ENCODE measurements around the gene RRP12. TPM values are rescaled to one million over a fixed set of nuclear protein-coding genes. Genes with fewer than 3 reads are reported as not detected.
"Not testable (repeated sequence)": the region's sequence is repeated elsewhere in the genome, so short reads cannot be mapped to it uniquely, and the experiment has no call there.

Gene RRP12
- total and polyA plus RNA-seq, 3 experiments from 2014 or later = 11.6 to 111 (median 102) TPM

- no peaks in the 10 kb centered on the region for H3K9me3 Mint-ChIP-seq
- H3K4me1 Mint-ChIP-seq = peaks cover under 1 to 1% (median under 1%) of the 10 kb centered on the region in 3 donors
- Histone ChIP-seq H3K27ac (ENCODE audit: low read depth, low read length) (no peak overlapping the region), H3K27me3 (ENCODE audit: insufficient read depth, low read length, poor library complexity, severe bottlenecking) (no peaks in the 10 kb centered on the region), H3K9me3 (ENCODE audit: low read length) (no peaks in the 10 kb centered on the region), H3K4me3 (ENCODE audit: low read length) (no peak overlapping the region), H3K4me1 (ENCODE audit: insufficient read depth, low read length) (no peaks in the 10 kb centered on the region), H3K36me3 (ENCODE audit: insufficient read depth, low read length) (peaks cover 49% of the 10 kb centered on the region)
- H3K27ac Mint-ChIP-seq = peak overlapping the region in 2 of 8 donors; percentile 46 to 51
- H3K4me3 Mint-ChIP-seq = no peak overlapping the region
- no peaks in the 10 kb centered on the region for H3K27me3 Mint-ChIP-seq
- peaks cover 0 to 85% (median 9%) of the 10 kb centered on the region in 3 donors for H3K36me3 Mint-ChIP-seq
- no peak for DNase-seq
- ChIA-PET POLR2A (no interaction called here), CTCF (no interaction called here)
These were observed 33.4 kb upstream of the RRP12 start for GRCh38 chr10:97434557-97434956.

DNA sequence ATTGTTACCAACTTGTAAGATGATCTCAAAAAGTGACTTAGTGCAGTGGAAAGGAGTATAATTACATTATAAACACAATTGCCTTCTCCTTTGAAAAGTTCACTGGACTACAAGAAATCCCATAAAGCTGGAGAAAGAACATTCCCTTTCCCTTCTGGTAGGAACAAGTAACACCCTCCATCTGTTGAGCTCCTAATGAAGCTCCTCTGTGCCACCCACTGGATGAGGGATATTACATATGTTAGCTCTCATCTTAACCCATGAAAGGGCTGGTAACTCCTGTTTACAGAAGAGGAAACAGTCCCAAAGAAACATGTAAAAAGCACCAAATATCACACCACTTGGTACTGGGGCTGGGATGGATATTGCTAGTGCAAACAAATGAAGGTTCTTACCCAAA, 32.9 kb upstream of the RRP12 start:
- H3K36me3 Mint-ChIP-seq = peaks cover 0 to 86% (median 8%) of the 10 kb centered on the region in 3 donors
- no peaks in the 10 kb centered on the region for H3K27me3 Mint-ChIP-seq

DNA sequence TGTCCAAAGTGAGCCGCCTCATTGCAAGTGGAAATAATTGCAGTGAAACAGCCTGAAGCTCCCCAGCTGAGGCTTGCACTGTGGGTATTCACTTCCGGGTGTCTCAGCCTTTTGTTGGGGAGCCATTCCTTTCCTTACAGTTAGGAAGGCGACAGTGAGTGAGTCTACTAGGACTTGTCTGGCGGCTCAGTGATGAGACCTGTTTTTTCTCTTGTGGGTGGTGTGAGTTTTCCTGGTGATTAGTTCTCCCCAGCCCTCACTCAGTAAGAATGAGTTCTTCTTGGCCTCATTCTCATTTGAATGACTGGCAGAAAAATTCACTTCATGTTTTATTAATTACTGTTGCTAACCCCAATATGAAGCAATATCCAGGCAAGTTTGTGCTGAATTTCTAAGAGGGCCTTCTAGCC, 27.4 kb upstream of the RRP12 start:
- Mint-ChIP-seq H3K4me3 (peak overlapping the region; percentile 78 to 92 (median 84)), H3K9me3 (peaks cover 0 to 2% (median 0%) of the 10 kb centered on the region in 5 donors), H3K27me3 (peaks cover 0 to 3% of the 10 kb centered on the region in 2 donors), H3K27ac (peak overlapping the region; percentile 88 to 97 (median 92)), H3K4me1 (peaks cover 30 to 42% (median 34%) of the 10 kb centered on the region in 3 donors), H3K36me3 (peaks cover 0 to 48% (median 5%) of the 10 kb centered on the region in 3 donors)
- peaks cover 27% of the 10 kb centered on the region for H3K4me1 ChIP-seq (ENCODE audit: insufficient read depth, low read length)
- peak in 1 of 5 donors; percentile 27 for DNase-seq
- no peaks in the 10 kb centered on the region for H3K9me3 ChIP-seq (ENCODE audit: low read length)
- H3K36me3 ChIP-seq (ENCODE audit: insufficient read depth, low read length) = peaks cover 22% of the 10 kb centered on the region
- H3K4me3 ChIP-seq (ENCODE audit: low read length) = peak overlapping the region; percentile 40
- ChIA-PET POLR2A (interaction anchor here (1.3 kb wide), 1 partner anchor 28 kb away, joined by 3 read pairs; the partner anchor contains the start of gene RRP12), CTCF (interaction anchor here (1.0 kb wide), 1 partner anchor 14 kb away, joined by 3 read pairs; no protein-coding TSS in a partner anchor)
- no peaks in the 10 kb centered on the region for H3K27me3 ChIP-seq (ENCODE audit: insufficient read depth, low read length, poor library complexity, severe bottlenecking)
- peak overlapping the region; percentile 91 for H3K27ac ChIP-seq (ENCODE audit: low read depth, low read length)

More for the DNA sequence above, 32.9 kb upstream of the RRP12 start:
- H3K27ac Mint-ChIP-seq = no peak overlapping the region
- H3K4me3 Mint-ChIP-seq = no peak overlapping the region
- CTCF ChIA-PET = no interaction called here
- Histone ChIP-seq H3K9me3 (ENCODE audit: low read length) (no peaks in the 10 kb centered on the region), H3K27me3 (ENCODE audit: insufficient read depth, low read length, poor library complexity, severe bottlenecking) (no peaks in the 10 kb centered on the region), H3K4me3 (ENCODE audit: low read length) (no peak overlapping the region), H3K36me3 (ENCODE audit: insufficient read depth, low read length) (peaks cover 52% of the 10 kb centered on the region), H3K27ac (ENCODE audit: low read depth, low read length) (no peak overlapping the region), H3K4me1 (ENCODE audit: insufficient read depth, low read length) (no peaks in the 10 kb centered on the region)
- no peaks in the 10 kb centered on the region for H3K9me3 Mint-ChIP-seq
- peaks cover 4 to 6% (median 6%) of the 10 kb centered on the region in 3 donors for H3K4me1 Mint-ChIP-seq
- POLR2A ChIA-PET = no interaction called here
- no peak for DNase-seq

- Mint-ChIP-seq H3K27ac (peak overlapping the region; percentile 88 to 97 (median 94)), H3K27me3 (peaks cover 0 to 3% of the 10 kb centered on the region in 2 donors), H3K4me1 (peaks cover 34 to 50% (median 41%) of the 10 kb centered on the region in 3 donors), H3K36me3 (peaks cover 0 to 47% (median 7%) of the 10 kb centered on the region in 3 donors), H3K4me3 (peak overlapping the region; percentile 89 to 96 (median 92)), H3K9me3 (peaks cover 0 to 2% (median 0%) of the 10 kb centered on the region in 5 donors)
- Histone ChIP-seq H3K27ac (ENCODE audit: low read depth, low read length) (peak overlapping the region; percentile 91), H3K4me1 (ENCODE audit: insufficient read depth, low read length) (peaks cover 27% of the 10 kb centered on the region), H3K9me3 (ENCODE audit: low read length) (no peaks in the 10 kb centered on the region), H3K4me3 (ENCODE audit: low read length) (peak overlapping the region; percentile 92), H3K27me3 (ENCODE audit: insufficient read depth, low read length, poor library complexity, severe bottlenecking) (no peaks in the 10 kb centered on the region), H3K36me3 (ENCODE audit: insufficient read depth, low read length) (peaks cover 22% of the 10 kb centered on the region)
- DNase-seq = no peak
- CTCF ChIA-PET = interaction anchor here (0.9 to 1.5 kb wide), 3 partner anchors 13 to 26 kb away, joined by 3 to 8 read pairs (median 3); no protein-coding TSS in a partner anchor
- POLR2A ChIA-PET = interaction anchor here (0.6 to 1.3 kb wide), 2 partner anchors 18 to 27 kb away, joined by 3 read pairs; partner anchors contain the start of gene RRP12
These were observed 26.5 kb upstream of the RRP12 start for GRCh38 chr10:97427571-97428179.

DNA sequence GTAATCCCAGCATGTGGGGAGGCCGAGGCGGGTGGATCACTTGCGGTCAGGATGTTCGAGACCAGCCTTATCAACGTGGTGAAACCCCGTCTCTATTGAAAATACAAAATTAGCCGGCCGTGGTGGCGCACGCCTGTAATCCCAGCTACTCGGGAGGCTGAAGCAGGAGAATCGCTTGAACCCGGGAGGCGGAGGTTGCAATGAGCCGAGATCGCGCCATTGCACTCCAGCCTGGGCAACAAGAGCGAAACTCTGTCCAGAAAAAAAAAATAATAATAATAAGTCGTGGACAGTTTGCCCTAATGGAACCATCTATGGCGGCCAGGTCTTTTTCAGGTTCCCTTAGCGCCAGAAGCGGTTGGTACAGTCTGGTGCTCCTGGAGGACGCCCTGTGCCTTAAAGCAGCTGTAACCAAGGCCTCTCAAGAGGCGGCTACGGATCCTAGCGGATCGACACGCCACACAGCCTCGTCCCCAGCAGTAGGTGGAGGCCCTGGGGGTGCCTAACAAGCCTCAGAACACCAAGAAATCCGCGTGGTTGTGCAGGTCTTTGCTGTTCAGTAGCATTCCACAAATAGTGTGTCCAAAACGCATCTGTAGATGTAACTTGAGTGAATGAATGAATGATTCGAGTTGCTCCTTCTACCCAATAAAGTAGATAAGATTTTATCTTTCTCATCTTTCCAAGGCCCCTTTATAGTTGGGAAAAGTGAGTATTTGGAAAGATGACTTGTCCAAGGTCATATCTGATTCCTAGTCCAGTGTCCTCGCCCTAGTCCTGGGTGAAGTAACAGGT, 25.8 kb upstream of the RRP12 start:
- Histone ChIP-seq H3K36me3 (ENCODE audit: insufficient read depth, low read length) (peaks cover 21% of the 10 kb centered on the region), H3K27ac (ENCODE audit: low read depth, low read length) (peak overlapping the region; percentile 91), H3K9me3 (ENCODE audit: low read length) (no peaks in the 10 kb centered on the region), H3K27me3 (ENCODE audit: insufficient read depth, low read length, poor library complexity, severe bottlenecking) (no peaks in the 10 kb centered on the region), H3K4me1 (ENCODE audit: insufficient read depth, low read length) (peaks cover 27% of the 10 kb centered on the region), H3K4me3 (ENCODE audit: low read length) (peak overlapping the region; percentile 92)
- peak overlapping the region; percentile 88 to 97 (median 94) for H3K27ac Mint-ChIP-seq
- peak overlapping the region; percentile 89 to 96 (median 92) for H3K4me3 Mint-ChIP-seq
- CTCF ChIA-PET = interaction anchor here (0.9 to 1.5 kb wide), 2 partner anchors 20 to 25 kb away, joined by 3 to 8 read pairs; no protein-coding TSS in a partner anchor
- peaks cover 0 to 44% (median 4%) of the 10 kb centered on the region in 3 donors for H3K36me3 Mint-ChIP-seq
- POLR2A ChIA-PET = interaction anchor here (0.6 to 1.5 kb wide), 3 partner anchors 13 to 26 kb away, joined by 3 read pairs; partner anchors contain the start of gene RRP12
- no peak for DNase-seq
- peaks cover 34 to 51% (median 41%) of the 10 kb centered on the region in 3 donors for H3K4me1 Mint-ChIP-seq
- H3K9me3 Mint-ChIP-seq = peaks cover 0 to 2% (median 0%) of the 10 kb centered on the region in 5 donors
- H3K27me3 Mint-ChIP-seq = peaks cover 0 to 3% of the 10 kb centered on the region in 2 donors

GRCh38 chr10:97425964-97426775, 25.0 kb upstream of the RRP12 start, which contains the start of gene PGAM1:
Gene PGAM1, plus strand, starts transcription at chr10:97426191. Its CDS starts 117 bp downstream, at chr10:97426308.
- Histone ChIP-seq H3K36me3 (ENCODE audit: insufficient read depth, low read length) (peaks cover 14% of the 10 kb centered on the region), H3K27ac (ENCODE audit: low read depth, low read length) (peak within 1 kb of the TSS; percentile 91), H3K4me1 (ENCODE audit: insufficient read depth, low read length) (peaks cover 27% of the 10 kb centered on the region), H3K27me3 (ENCODE audit: insufficient read depth, low read length, poor library complexity, severe bottlenecking) (no peaks in the 10 kb centered on the region), H3K9me3 (ENCODE audit: low read length) (no peaks in the 10 kb centered on the region), H3K4me3 (ENCODE audit: low read length) (peak within 1 kb of the TSS; percentile 92)
- CTCF ChIA-PET = no interaction called here
- Mint-ChIP-seq H3K4me3 (peak within 1 kb of the TSS; percentile 89 to 96 (median 92)), H3K9me3 (peaks cover 0 to 2% (median 0%) of the 10 kb centered on the region in 5 donors), H3K27me3 (peaks cover 0 to 3% of the 10 kb centered on the region in 2 donors), H3K27ac (peak within 1 kb of the TSS; percentile 88 to 97 (median 94)), H3K36me3 (peaks cover 0 to 38% (median 3%) of the 10 kb centered on the region in 3 donors), H3K4me1 (peaks cover 34 to 51% (median 41%) of the 10 kb centered on the region in 3 donors)
- POLR2A ChIA-PET = interaction anchor here (1.5 kb wide), 1 partner anchor 12 kb away, joined by 3 read pairs; no protein-coding TSS in a partner anchor
- peak; percentile 93 to 98 (median 97) for DNase-seq

GRCh38 chr10:97423757-97424098, 22.6 kb upstream of the RRP12 start:
- H3K4me3 ChIP-seq (ENCODE audit: low read length); POLR2A ChIA-PET; H3K27me3 ChIP-seq (ENCODE audit: insufficient read depth, low read length, poor library complexity, severe bottlenecking); H3K9me3 Mint-ChIP-seq; H3K9me3 ChIP-seq (ENCODE audit: low read length); H3K36me3 ChIP-seq (ENCODE audit: insufficient read depth, low read length); DNase-seq; H3K27me3 Mint-ChIP-seq; H3K27ac ChIP-seq (ENCODE audit: low read depth, low read length): not testable (repeated sequence)
- H3K36me3 Mint-ChIP-seq = peaks cover 0 to 19% (median 2%) of the 10 kb centered on the region in 3 donors
- peak overlapping the region in 2 of 7 donors; percentile 36 to 76 for H3K4me3 Mint-ChIP-seq
- H3K4me1 Mint-ChIP-seq = peaks cover 36 to 51% (median 43%) of the 10 kb centered on the region in 3 donors
- peak overlapping the region in 3 of 8 donors; percentile 29 to 88 (median 42) for H3K27ac Mint-ChIP-seq
- CTCF ChIA-PET = interaction anchor here (1.9 to 2.3 kb wide), 3 partner anchors 8 to 15 kb away, joined by 5 to 13 read pairs (median 9); no protein-coding TSS in a partner anchor
- peaks cover 25% of the 10 kb centered on the region for H3K4me1 ChIP-seq (ENCODE audit: insufficient read depth, low read length)

All from CD8-positive, alpha-beta memory T cell (primary cell).